GM12874 (cell line): ENCODE measurements around the gene PCSK7.

ENCODE experiments used
- TF ChIP-seq, protein P1 (sequence below): IDR thresholded peaks from 2 replicates; pipeline ENCODE4 v1.5.1; 2011; ENCODE audit warnings: low read depth, mild to moderate bottlenecking, control low read depth, low read length, moderate library complexity; ENCODE audit not compliant: insufficient read depth

The PCSK7 gene

DNA sequence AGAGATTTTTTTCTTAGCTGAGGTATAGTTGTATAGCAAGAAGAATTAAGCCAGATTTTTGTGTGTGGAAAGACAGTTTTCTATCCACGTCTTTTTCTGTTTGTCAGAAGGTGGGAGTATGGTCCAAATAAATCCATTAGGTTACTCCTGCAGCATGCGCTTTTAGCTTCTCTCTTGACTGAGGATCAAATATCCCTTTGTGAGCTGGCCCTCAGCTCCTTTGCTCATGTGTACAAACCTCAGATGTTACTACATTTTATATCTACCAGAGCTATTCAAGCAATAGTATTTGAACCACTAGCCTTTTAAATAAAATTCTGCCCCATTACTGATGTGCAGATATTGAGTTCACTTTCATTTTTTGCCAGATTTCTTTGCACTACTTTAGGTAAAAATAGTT, 62.1 kb downstream of the PCSK7 start:
- TF ChIP-seq, protein P1, sequence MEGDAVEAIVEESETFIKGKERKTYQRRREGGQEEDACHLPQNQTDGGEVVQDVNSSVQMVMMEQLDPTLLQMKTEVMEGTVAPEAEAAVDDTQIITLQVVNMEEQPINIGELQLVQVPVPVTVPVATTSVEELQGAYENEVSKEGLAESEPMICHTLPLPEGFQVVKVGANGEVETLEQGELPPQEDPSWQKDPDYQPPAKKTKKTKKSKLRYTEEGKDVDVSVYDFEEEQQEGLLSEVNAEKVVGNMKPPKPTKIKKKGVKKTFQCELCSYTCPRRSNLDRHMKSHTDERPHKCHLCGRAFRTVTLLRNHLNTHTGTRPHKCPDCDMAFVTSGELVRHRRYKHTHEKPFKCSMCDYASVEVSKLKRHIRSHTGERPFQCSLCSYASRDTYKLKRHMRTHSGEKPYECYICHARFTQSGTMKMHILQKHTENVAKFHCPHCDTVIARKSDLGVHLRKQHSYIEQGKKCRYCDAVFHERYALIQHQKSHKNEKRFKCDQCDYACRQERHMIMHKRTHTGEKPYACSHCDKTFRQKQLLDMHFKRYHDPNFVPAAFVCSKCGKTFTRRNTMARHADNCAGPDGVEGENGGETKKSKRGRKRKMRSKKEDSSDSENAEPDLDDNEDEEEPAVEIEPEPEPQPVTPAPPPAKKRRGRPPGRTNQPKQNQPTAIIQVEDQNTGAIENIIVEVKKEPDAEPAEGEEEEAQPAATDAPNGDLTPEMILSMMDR = no peak

DNA sequence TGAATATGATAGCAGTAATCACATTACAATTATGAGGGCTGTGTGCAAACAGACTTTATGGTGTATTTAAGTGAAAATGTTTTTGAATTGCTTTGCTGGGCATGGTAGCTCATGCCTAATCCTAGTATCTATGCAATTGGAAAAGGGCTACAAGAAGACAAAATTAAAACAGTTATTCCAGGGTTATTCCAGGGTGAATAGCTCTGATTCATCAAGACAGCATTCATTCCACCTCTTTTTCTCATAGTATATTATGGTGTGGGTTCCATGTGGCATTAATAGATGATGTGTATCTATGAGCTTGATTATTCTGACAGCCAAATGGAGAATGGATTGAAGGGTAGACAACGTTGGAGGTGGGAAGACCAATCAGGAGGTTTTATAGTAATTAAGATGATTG, 65.4 kb downstream of the PCSK7 start:
- TF ChIP-seq, protein P1 = no peak

DNA sequence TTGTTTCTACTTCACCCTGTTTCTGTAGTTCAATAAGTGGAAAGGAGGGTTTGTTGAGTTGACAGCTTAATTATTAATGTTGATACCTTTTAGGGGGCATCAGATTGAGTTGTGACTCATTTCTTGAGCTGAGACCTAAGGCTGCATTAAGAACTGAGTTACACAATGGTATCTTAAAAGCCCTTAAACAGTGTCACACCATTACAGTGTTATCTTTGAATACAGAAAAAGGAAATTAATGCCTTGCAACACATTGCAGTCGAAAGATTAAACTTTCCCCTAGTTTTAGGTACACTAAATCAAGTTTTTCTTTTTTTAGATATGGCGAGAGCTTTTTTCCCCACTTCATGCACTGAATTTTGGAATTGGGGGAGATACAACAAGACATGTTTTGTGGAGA, 71.0 kb downstream of the PCSK7 start:
- TF ChIP-seq, protein P1 = no peak

DNA sequence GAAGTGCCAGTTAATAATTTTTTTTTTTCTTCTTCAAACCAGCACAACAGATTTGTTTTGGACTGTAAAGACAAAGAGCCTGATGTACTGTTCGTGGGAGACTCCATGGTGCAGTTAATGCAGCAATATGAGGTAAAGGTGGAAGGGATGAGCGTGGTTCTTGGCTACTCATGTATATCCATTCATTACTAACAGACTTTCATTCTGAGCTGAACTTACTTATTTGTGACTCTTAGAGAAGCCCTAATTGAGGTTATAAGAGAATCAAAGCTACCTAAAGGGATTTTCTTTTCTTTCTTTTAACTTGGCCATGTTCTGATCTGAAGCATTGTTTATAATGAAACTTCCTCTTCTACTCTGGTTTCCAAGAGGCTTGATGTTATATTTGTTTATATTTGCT, 72.0 kb downstream of the PCSK7 start:
- TF ChIP-seq, protein P1 = no peak

DNA sequence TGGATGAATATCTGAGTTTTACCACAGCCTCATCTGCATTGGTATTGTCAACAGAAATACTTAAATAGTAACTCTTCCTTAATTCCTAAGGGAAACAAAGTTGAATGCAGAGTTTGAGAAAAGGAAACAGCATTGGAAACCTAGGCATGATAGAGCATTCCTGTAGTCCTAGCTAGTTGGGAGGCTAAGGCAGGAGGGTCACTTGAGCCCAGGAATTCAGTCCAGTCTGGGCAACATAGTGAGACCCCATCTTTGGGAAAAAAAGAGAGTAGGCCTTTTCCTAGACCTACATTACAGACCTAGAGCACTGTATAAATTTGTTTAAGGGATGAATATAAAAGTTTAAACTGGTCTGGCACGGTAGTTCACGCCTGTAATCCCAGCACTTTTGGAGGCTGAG, 74.4 kb downstream of the PCSK7 start:
- TF ChIP-seq, protein P1 = no peak

DNA sequence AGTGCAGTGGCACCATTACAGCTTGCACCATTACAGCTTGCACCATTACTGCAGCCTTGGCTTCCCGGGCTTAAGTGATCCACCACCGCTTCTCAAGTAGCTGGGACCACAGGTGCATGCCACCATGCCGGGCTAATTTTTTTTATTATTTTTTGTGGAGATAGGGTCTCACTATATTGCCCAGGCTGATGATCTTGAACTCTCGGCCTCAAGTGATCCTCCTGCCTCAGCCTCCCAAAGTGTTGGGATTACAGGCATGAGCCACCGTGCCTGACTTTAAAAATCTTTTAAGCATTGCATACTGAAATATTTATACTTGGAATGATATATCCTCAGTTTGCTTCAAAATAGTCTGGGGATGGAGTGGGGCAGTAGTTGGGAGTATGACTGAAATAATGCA, 77.4 kb downstream of the PCSK7 start:
- TF ChIP-seq, protein P1 = no peak
